HG02981 (cell line): ENCODE data around the gene OR1D5.
"Not testable (repeated sequence)": the region's sequence is repeated elsewhere in the genome, so short reads cannot be mapped to it uniquely, and the experiment has no call there.

Experiments
- ATAC-seq: cut with Tn5 transposase; IDR thresholded peaks from one replicate; pipeline ENCODE4 v1.9.1; 2021; ENCODE audit warnings: mild to moderate bottlenecking, moderate library complexity; ENCODE audit not compliant: unreplicated experiment

Gene OR1D5

GRCh38 chr17:3032258-3033247 lies 30.9 kb downstream of the OR1D5 start:
- no peak for ATAC-seq

GRCh38 chr17:3030852-3031470 lies 32.4 kb downstream of the OR1D5 start:
- ATAC-seq: not testable (repeated sequence)

- ATAC-seq: no peak
Observed at GRCh38 chr17:3030096-3030495, 33.3 kb downstream of the OR1D5 start.

GRCh38 chr17:3029213-3029913 lies 34.0 kb downstream of the OR1D5 start:
- ATAC-seq: no peak

- ATAC-seq: no peak
Observed at GRCh38 chr17:3027786-3028532, 35.4 kb downstream of the OR1D5 start.

GRCh38 chr17:3026856-3027751 lies 36.3 kb downstream of the OR1D5 start:
- no peak for ATAC-seq

GRCh38 chr17:3026125-3026855 lies 37.1 kb downstream of the OR1D5 start:
- no peak for ATAC-seq

- ATAC-seq: no peak
Observed at GRCh38 chr17:3025421-3026124, 37.8 kb downstream of the OR1D5 start.

- ATAC-seq: no peak
Observed at GRCh38 chr17:3024346-3024745, 39.1 kb downstream of the OR1D5 start.

- ATAC-seq: no peak
Observed at GRCh38 chr17:3022197-3022596, 41.2 kb downstream of the OR1D5 start.

- no peak for ATAC-seq
Observed at GRCh38 chr17:3020381-3020780, 43.0 kb downstream of the OR1D5 start.

- ATAC-seq: no peak
Observed at GRCh38 chr17:3019761-3020160, 43.6 kb downstream of the OR1D5 start.

GRCh38 chr17:3017936-3018335 lies 45.5 kb downstream of the OR1D5 start:
- no peak for ATAC-seq

- no peak for ATAC-seq
Observed at GRCh38 chr17:3015890-3016289, 47.5 kb downstream of the OR1D5 start.

- ATAC-seq: no peak
Observed at GRCh38 chr17:3012926-3013581, 50.4 kb downstream of the OR1D5 start.
